HG03521 (cell line): ENCODE measurements around the gene RFPL2.
"Not testable (repeated sequence)": the region's sequence is repeated elsewhere in the genome, so short reads cannot be mapped to it uniquely, and the experiment has no call there.

Source experiments
- ATAC-seq: cut with Tn5 transposase; IDR thresholded peaks from one replicate; pipeline ENCODE4 v1.9.1; 2021; ENCODE audit warnings: mild to moderate bottlenecking, moderate library complexity; ENCODE audit not compliant: unreplicated experiment

RFPL2 gene

GRCh38 chr22:32175115-32175514 is 29.8 kb downstream of the RFPL2 start:
- no peak for ATAC-seq

GRCh38 chr22:32165681-32166080 is 39.2 kb downstream of the RFPL2 start:
- ATAC-seq = no peak

- ATAC-seq = no peak
Observed at GRCh38 chr22:32164075-32164860, 40.6 kb downstream of the RFPL2 start.

- ATAC-seq = not testable (repeated sequence)
Observed at GRCh38 chr22:32160411-32160810, 44.5 kb downstream of the RFPL2 start.

GRCh38 chr22:32158712-32159533 is 46.0 kb downstream of the RFPL2 start, which contains the start of gene C22orf42:
TSS of gene C22orf42 (minus strand) at chr22:32159303. CDS start at chr22:32159215, 88 bp downstream.
- no peak for ATAC-seq

GRCh38 chr22:32157632-32158031 is 47.2 kb downstream of the RFPL2 start:
- not testable (repeated sequence) for ATAC-seq

- not testable (repeated sequence) for ATAC-seq
Observed at GRCh38 chr22:32154727-32155126, 50.1 kb downstream of the RFPL2 start.

- not testable (repeated sequence) for ATAC-seq
Observed at GRCh38 chr22:32151641-32152040, 53.2 kb downstream of the RFPL2 start.

GRCh38 chr22:32150647-32151046 is 54.2 kb downstream of the RFPL2 start:
- ATAC-seq = not testable (repeated sequence)

GRCh38 chr22:32148372-32148771 is 56.5 kb downstream of the RFPL2 start:
- ATAC-seq = not testable (repeated sequence)

GRCh38 chr22:32147128-32147527 is 57.7 kb downstream of the RFPL2 start:
- ATAC-seq = not testable (repeated sequence)

- no peak for ATAC-seq
Observed at GRCh38 chr22:32144496-32145274, 60.2 kb downstream of the RFPL2 start.

- ATAC-seq = no peak
Observed at GRCh38 chr22:32142600-32142999, 62.3 kb downstream of the RFPL2 start.

GRCh38 chr22:32140688-32141087 is 64.2 kb downstream of the RFPL2 start:
- not testable (repeated sequence) for ATAC-seq
